HG02759 (cell line): Measurements from ENCODE around the gene MGAT4A.
"Not testable (repeated sequence)": the region's sequence is repeated elsewhere in the genome, so short reads cannot be mapped to it uniquely, and the experiment has no call there.

Experiments
- ATAC-seq: cut with Tn5 transposase; IDR thresholded peaks from one replicate; pipeline ENCODE4 v1.9.1; 2021; ENCODE audit warnings: mild to moderate bottlenecking, moderate library complexity; ENCODE audit not compliant: unreplicated experiment

The MGAT4A gene

GRCh38 chr2:98608962-98609604 is 121.8 kb downstream of the MGAT4A start:
- peak; percentile 7 for ATAC-seq

- peak; percentile 92 for ATAC-seq
Measured at GRCh38 chr2:98608116-98608961, 122.6 kb downstream of the MGAT4A start, which contains the start of the genes COA5 and UNC50. COA5 (minus strand) TSS chr2:98608512; CDS start chr2:98608405, 107 bp downstream. UNC50 (plus strand) TSS chr2:98608589; CDS start chr2:98609760, 1,171 bp downstream.

- no peak for ATAC-seq
Measured at GRCh38 chr2:98607741-98608115, 123.2 kb downstream of the MGAT4A start.

- no peak for ATAC-seq
Measured at GRCh38 chr2:98607104-98607503, 123.8 kb downstream of the MGAT4A start.

GRCh38 chr2:98606431-98606830 is 124.5 kb downstream of the MGAT4A start:
- ATAC-seq, result no peak

- no peak for ATAC-seq
Measured at GRCh38 chr2:98605076-98605475, 125.9 kb downstream of the MGAT4A start.

GRCh38 chr2:98604547-98604946 is 126.4 kb downstream of the MGAT4A start:
- ATAC-seq, result no peak

- ATAC-seq, result peak; percentile 74
Measured at GRCh38 chr2:98601532-98602132, 129.3 kb downstream of the MGAT4A start.

- ATAC-seq, result no peak
Measured at GRCh38 chr2:98598781-98599428, 132.0 kb downstream of the MGAT4A start.

GRCh38 chr2:98594665-98595064 is 136.3 kb downstream of the MGAT4A start:
- not testable (repeated sequence) for ATAC-seq

- no peak for ATAC-seq
Measured at GRCh38 chr2:98592565-98592964, 138.4 kb downstream of the MGAT4A start.

GRCh38 chr2:98589489-98589888 is 141.4 kb downstream of the MGAT4A start:
- ATAC-seq, result no peak

- no peak for ATAC-seq
Measured at GRCh38 chr2:98588880-98589431, 142.0 kb downstream of the MGAT4A start.

- ATAC-seq, result no peak
Measured at GRCh38 chr2:98586551-98587140, 144.3 kb downstream of the MGAT4A start.

GRCh38 chr2:98585386-98585785 is 145.5 kb downstream of the MGAT4A start:
- no peak for ATAC-seq

GRCh38 chr2:98583816-98584618 is 146.9 kb downstream of the MGAT4A start:
- ATAC-seq, result no peak

GRCh38 chr2:98583276-98583675 is 147.7 kb downstream of the MGAT4A start:
- ATAC-seq, result no peak

- no peak for ATAC-seq
Measured at GRCh38 chr2:98582523-98582922, 148.4 kb downstream of the MGAT4A start.

- ATAC-seq, result no peak
Measured at GRCh38 chr2:98580656-98581284, 150.2 kb downstream of the MGAT4A start.
